ENCODE data around the gene WAPL. TPM values are rescaled to one million over a fixed set of nuclear protein-coding genes. Genes with fewer than 3 reads are reported as not detected.
A peak's percentile ranks its signal among the peaks of the same experiment; 100 is the strongest.

The WAPL gene
- total and polyA plus RNA-seq, 8 donors, result 11.7 to 100 (median 21.1) TPM

DNA sequence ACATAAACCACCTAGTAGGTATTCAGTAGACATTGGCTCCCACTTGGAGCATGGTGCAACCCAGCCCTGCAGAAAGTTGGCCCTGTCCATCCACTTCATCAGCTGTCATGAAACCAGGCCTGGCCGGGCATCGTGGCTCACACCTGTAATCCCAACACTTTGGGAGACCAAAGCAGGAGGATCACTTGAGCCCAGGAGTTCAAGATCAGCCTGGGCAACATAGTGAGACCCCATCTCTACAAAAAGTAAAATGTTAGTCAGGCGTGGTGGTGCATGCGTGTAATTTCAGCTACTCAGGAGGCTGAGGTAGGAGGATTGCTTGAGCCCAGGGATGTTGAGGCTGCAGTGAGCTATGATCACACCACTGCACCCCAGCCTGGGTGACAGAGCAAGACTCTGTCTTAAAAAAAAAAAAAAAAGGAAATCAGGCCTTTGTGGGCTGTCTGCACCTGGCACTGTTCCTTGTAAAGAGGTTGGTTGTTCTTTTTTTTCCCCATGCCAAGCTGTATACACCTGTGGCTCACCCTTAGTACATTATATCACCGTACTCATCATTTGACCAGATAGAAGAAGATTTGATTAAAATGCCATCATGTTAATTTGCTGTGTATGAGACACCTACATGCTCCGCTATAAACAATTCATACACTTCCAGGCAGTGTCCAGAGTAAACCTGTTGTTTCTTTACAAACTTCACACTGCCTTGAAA is 109.6 kb downstream of the WAPL start:
- peak overlapping the region; percentile 25 to 73 (median 64) for H3K27ac ChIP-seq
- H3K9me3 ChIP-seq, result no peaks in the 10 kb centered on the region
- WGBS, 5 donors, result 63 to 95% (median 88%) methylated on average over 4 to 6 of the region's 6 CpGs
- H3K4me3 ChIP-seq, result no peak overlapping the region
- intact Hi-C loops (cut with DNase I; ENCODE audit: low total_unique reads), result no loop called here
- DNase-seq, result no peak
- no peaks in the 10 kb centered on the region for H3K27me3 ChIP-seq
- no peaks in the 10 kb centered on the region for H3K36me3 ChIP-seq
- TF ChIP-seq POLR2A (IDR thresholded peaks at IDR 0.05), result no peak
- no peak for TF ChIP-seq EP300 (IDR thresholded peaks at IDR 0.05)
- TF ChIP-seq POLR2AphosphoS5 (IDR thresholded peaks at IDR 0.05), result no peak
- H3K4me1 ChIP-seq, result peaks cover 7 to 50% (median 32%) of the 10 kb centered on the region in 4 donors

DNA sequence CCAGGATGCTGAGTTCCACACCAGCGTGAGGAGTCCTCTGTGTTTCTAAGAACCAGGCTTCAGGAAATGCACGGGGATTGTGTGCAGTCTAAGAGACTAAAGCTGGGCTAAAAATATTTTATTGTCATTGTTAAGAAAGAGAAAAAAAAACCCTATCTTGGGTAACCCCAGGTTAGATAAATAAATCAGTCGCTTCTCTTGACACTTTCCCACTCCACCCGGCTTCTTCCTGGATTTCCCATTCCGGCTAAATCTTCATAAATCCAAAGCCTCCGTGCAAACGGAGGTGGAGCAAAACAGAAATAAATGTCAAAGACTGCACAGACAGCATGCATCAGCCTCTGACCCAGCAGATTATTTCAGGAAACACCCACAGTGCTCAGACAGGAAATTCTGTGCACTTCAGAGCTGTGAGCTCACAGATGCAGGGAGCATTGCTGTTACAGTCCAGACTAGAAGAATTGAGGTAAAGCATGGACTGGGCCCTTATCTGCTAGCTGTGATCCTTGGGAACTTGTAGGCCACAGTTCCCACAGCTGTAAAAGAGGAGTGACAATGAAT is 110.2 kb downstream of the WAPL start:
- intact Hi-C loops (cut with DNase I; ENCODE audit: low total_unique reads), result no loop called here
- peak in 1 of 2 donors; percentile 81 for DNase-seq
- H3K27ac ChIP-seq, result peak overlapping the region; percentile 25 to 73 (median 64)

DNA sequence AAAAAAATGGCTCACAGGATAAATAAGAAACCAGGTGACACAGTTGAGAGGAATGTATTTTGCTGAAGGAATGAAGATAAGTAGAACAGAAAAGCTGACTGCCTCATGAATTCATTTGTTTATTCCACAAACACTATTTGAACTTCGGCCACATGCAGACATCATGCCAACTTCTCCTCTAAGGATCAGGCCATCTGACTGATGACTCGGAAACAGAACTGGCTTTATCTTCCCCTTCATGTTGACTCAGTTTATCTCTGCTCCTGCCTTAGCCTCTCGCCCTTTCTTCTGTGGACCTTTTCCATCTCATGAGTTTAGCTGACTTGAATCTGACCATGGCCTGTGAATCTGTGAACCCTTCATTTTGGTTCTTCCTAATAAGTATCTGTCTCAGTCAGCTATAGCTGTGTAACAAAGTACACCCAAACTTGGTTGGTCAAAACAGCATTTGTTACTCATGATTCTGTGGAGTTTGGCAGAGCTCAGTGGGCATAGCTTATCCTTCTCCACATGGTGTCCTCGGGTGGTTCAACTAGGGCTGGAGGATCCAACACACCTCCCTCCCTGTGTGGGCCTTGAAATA is 111.0 kb downstream of the WAPL start:
- DNase-seq, result peak; percentile 55 to 71
- Histone ChIP-seq H3K4me3 (no peak overlapping the region), H3K4me1 (peaks cover 7 to 49% (median 30%) of the 10 kb centered on the region in 4 donors), H3K27ac (peak overlapping the region; percentile 38 to 73 (median 66)), H3K27me3 (no peaks in the 10 kb centered on the region), H3K36me3 (no peaks in the 10 kb centered on the region), H3K9me3 (no peaks in the 10 kb centered on the region)
- peak in 2 of 3 donors; percentile 77 to 81 for TF ChIP-seq POLR2AphosphoS5 (IDR thresholded peaks at IDR 0.05)
- no peak for TF ChIP-seq EP300 (IDR thresholded peaks at IDR 0.05)
- TF ChIP-seq, protein P1, sequence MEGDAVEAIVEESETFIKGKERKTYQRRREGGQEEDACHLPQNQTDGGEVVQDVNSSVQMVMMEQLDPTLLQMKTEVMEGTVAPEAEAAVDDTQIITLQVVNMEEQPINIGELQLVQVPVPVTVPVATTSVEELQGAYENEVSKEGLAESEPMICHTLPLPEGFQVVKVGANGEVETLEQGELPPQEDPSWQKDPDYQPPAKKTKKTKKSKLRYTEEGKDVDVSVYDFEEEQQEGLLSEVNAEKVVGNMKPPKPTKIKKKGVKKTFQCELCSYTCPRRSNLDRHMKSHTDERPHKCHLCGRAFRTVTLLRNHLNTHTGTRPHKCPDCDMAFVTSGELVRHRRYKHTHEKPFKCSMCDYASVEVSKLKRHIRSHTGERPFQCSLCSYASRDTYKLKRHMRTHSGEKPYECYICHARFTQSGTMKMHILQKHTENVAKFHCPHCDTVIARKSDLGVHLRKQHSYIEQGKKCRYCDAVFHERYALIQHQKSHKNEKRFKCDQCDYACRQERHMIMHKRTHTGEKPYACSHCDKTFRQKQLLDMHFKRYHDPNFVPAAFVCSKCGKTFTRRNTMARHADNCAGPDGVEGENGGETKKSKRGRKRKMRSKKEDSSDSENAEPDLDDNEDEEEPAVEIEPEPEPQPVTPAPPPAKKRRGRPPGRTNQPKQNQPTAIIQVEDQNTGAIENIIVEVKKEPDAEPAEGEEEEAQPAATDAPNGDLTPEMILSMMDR (IDR thresholded peaks at IDR 0.05), result no peak
- no peak for TF ChIP-seq POLR2A (IDR thresholded peaks at IDR 0.05)
- 37 to 50% (median 41%) methylated on average over 4 of the region's 4 CpGs for WGBS, 5 donors
- intact Hi-C loops (cut with DNase I; ENCODE audit: low total_unique reads), result no loop called here

More for the DNA sequence above, 110.2 kb downstream of the WAPL start:
- Histone ChIP-seq H3K36me3 (no peaks in the 10 kb centered on the region), H3K4me3 (no peak overlapping the region), H3K27me3 (no peaks in the 10 kb centered on the region), H3K9me3 (no peaks in the 10 kb centered on the region), H3K4me1 (peaks cover 7 to 50% (median 32%) of the 10 kb centered on the region in 4 donors)
- WGBS, 5 donors, result 25 to 32% (median 30%) methylated on average over 7 of the region's 7 CpGs
- TF ChIP-seq POLR2A (IDR thresholded peaks at IDR 0.05) (no peak), EP300 (IDR thresholded peaks at IDR 0.05) (no peak), POLR2AphosphoS5 (IDR thresholded peaks at IDR 0.05) (peak in 1 of 3 donors; percentile 30)
- TF ChIP-seq, protein P1 (IDR thresholded peaks at IDR 0.05), result no peak

DNA sequence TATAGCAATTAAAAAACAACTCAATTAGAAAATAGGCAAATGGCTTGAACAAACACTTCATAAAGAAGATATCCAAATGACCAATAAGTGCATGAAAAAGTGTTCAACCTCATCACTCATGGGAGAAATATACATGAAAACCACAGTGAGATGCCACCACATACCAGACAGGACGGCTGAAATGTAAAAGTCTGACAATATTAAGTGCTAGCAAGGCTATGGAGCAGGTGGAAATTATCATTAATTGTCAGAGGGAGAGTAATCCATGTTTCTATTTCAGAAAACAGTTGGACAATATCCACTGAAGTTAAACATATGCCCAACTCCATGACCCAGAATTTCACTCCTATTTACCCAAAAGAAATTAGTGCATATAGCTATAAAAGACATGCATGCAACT is 112.4 kb downstream of the WAPL start:
- Histone ChIP-seq H3K27ac (no peak overlapping the region), H3K4me1 (peaks cover 7 to 44% (median 25%) of the 10 kb centered on the region in 4 donors), H3K27me3 (no peaks in the 10 kb centered on the region), H3K36me3 (no peaks in the 10 kb centered on the region), H3K4me3 (no peak overlapping the region), H3K9me3 (no peaks in the 10 kb centered on the region)
- WGBS, 5 donors, result 52 to 88% (median 70%) methylated on average over 1 of the region's 1 CpG
- DNase-seq, result no peak
- TF ChIP-seq POLR2AphosphoS5 (IDR thresholded peaks at IDR 0.05) (no peak), EP300 (IDR thresholded peaks at IDR 0.05) (no peak), POLR2A (IDR thresholded peaks at IDR 0.05) (no peak)
- TF ChIP-seq, protein P1 (IDR thresholded peaks at IDR 0.05), result no peak
- intact Hi-C loops (cut with DNase I; ENCODE audit: low total_unique reads), result no loop called here
